ENCODE measurements around the gene AGBL5. TPM values are rescaled to one million over a fixed set of nuclear protein-coding genes. Genes with fewer than 3 reads are reported as not detected.

AGBL5 gene
- total RNA-seq, 2 experiments from 2014 or later, result 12.2 to 16.4 TPM

DNA sequence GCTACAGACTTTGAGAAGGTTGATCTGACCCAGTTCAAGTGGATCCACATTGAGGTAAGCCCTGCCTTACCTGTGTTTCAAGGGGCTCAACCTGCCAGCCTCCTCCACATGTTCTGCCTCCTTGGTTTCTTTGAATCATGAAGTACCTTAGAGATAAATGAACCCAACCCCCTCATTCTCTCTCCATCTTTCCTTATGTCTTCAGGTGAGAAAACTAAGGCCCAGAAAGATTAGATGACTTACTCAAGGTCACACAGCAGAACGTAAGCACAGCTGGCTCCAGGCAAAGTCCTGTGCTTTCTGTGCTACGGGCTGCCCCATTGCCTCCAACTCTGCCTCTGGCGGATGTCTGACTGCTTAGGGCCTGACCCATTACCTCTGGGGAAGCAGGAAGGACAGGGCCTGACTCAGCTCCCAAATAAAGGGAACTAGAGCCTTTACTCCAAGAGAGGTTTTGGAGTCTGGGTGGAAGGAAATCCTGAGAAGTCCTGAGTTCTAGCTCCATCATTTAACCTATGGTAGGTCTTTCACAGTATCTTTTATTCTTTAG lies 45.4 kb downstream of the AGBL5 start:
- no peaks in the 10 kb centered on the region for H3K4me1 Mint-ChIP-seq (ENCODE audit: low read depth)
- H3K27me3 Mint-ChIP-seq, result no peaks in the 10 kb centered on the region
- CTCF ChIA-PET, result interaction anchor here (0.6 to 3.0 kb wide), 12 partner anchors 9 to 362 kb away, joined by 3 to 28 read pairs (median 5); partner anchors contain the start of genes KHK and TRIM54
- intact Hi-C loops (cut with micrococcal nuclease), result loop anchor here (5.0 to 10.0 kb wide), 2 partner anchors 118 to 185 kb away; partner anchors contain the start of genes ATRAID, CAD, SLC5A6 and TRIM54
- no peak overlapping the region for H3K4me3 Mint-ChIP-seq
- H3K9me3 Mint-ChIP-seq, result no peaks in the 10 kb centered on the region
- POLR2A ChIA-PET, result interaction anchor here (1.0 to 2.6 kb wide), 4 partner anchors 10 to 313 kb away, joined by 3 to 10 read pairs (median 4); partner anchors contain the start of genes KHK and PPM1G
- TF ChIP-seq, protein P1, sequence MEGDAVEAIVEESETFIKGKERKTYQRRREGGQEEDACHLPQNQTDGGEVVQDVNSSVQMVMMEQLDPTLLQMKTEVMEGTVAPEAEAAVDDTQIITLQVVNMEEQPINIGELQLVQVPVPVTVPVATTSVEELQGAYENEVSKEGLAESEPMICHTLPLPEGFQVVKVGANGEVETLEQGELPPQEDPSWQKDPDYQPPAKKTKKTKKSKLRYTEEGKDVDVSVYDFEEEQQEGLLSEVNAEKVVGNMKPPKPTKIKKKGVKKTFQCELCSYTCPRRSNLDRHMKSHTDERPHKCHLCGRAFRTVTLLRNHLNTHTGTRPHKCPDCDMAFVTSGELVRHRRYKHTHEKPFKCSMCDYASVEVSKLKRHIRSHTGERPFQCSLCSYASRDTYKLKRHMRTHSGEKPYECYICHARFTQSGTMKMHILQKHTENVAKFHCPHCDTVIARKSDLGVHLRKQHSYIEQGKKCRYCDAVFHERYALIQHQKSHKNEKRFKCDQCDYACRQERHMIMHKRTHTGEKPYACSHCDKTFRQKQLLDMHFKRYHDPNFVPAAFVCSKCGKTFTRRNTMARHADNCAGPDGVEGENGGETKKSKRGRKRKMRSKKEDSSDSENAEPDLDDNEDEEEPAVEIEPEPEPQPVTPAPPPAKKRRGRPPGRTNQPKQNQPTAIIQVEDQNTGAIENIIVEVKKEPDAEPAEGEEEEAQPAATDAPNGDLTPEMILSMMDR (IDR thresholded peaks at IDR 0.05), result no peak
- DNase-seq (no peak), ATAC-seq (no peak)
- peak overlapping the region; percentile 15 for H3K27ac Mint-ChIP-seq
- H3K36me3 Mint-ChIP-seq (ENCODE audit: low read depth), result no peaks in the 10 kb centered on the region

DNA sequence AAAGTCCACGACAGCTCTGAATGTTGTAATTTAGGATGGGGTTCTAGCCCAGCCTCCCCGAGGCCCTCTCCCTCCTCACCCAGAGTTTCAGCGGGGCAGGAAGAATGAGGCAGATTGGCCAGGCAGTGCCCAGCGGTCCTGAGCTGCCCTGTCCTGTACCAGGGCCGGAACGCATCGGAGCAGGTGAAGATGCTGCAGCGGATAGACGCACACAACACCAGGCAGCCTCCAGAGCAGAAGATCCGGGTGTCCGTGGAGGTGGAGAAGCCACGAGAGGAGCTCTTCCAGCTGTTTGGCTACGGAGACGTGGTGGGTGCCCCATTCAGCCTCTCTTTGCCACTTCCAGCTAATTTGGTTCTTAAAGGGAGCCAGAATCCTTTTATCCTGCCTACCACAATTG lies 45.9 kb downstream of the AGBL5 start:
- Mint-ChIP-seq H3K9me3 (no peaks in the 10 kb centered on the region), H3K4me3 (no peak overlapping the region), H3K4me1 (ENCODE audit: low read depth) (no peaks in the 10 kb centered on the region), H3K27me3 (no peaks in the 10 kb centered on the region), H3K27ac (no peak overlapping the region), H3K36me3 (ENCODE audit: low read depth) (no peaks in the 10 kb centered on the region)
- TF ChIP-seq, protein P1 (IDR thresholded peaks at IDR 0.05), result no peak
- intact Hi-C loops (cut with micrococcal nuclease), result loop anchor here (5.0 to 10.0 kb wide), 2 partner anchors 117 to 185 kb away; partner anchors contain the start of genes ATRAID, CAD, SLC5A6 and TRIM54
- POLR2A ChIA-PET, result interaction anchor here (1.4 to 2.6 kb wide), 2 partner anchors 11 to 27 kb away, joined by 3 to 10 read pairs; partner anchors contain the start of gene KHK
- ATAC-seq (no peak), DNase-seq (no peak)
- CTCF ChIA-PET, result interaction anchor here (1.1 to 3.0 kb wide), 12 partner anchors 10 to 251 kb away, joined by 3 to 28 read pairs (median 5); partner anchors contain the start of genes KHK and TRIM54

DNA sequence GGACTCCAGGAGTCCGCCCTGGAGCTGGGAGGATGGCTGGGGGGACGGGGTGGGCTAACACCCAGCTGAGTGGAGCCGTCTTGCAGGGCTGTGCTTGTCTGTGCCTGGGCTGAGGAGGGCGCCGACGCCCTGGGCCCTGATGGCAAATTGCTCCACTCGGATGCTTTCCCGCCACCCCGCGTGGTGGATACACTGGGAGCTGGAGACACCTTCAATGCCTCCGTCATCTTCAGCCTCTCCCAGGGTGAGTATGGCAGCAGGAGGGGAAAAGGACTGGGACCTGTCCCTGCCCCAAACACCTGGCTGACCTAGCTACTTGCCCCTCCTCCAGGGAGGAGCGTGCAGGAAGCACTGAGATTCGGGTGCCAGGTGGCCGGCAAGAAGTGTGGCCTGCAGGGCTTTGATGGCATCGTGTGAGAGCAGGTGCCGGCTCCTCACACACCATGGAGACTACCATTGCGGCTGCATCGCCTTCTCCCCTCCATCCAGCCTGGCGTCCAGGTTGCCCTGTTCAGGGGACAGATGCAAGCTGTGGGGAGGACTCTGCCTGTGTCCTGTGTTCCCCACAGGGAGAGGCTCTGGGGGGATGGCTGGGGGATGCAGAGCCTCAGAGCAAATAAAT lies 48.0 kb downstream of the AGBL5 start:
- POLR2A ChIA-PET, result interaction anchor here (1.1 to 1.6 kb wide), 2 partner anchors 18 to 49 kb away, joined by 3 to 6 read pairs; no protein-coding TSS in a partner anchor
- TF ChIP-seq, protein P1 (IDR thresholded peaks at IDR 0.05), result no peak
- H3K27ac Mint-ChIP-seq, result no peak overlapping the region
- H3K4me1 Mint-ChIP-seq (ENCODE audit: low read depth), result no peaks in the 10 kb centered on the region
- intact Hi-C loops (cut with micrococcal nuclease), result loop anchor here (5.0 to 10.0 kb wide), 2 partner anchors 115 to 183 kb away; partner anchors contain the start of genes ATRAID, CAD, SLC5A6 and TRIM54
- no peaks in the 10 kb centered on the region for H3K36me3 Mint-ChIP-seq (ENCODE audit: low read depth)
- CTCF ChIA-PET, result interaction anchor here (0.6 to 3.2 kb wide), 12 partner anchors 10 to 203 kb away, joined by 3 to 21 read pairs (median 4); no protein-coding TSS in a partner anchor
- no peak for DNase-seq
- peaks cover 3% of the 10 kb centered on the region for H3K27me3 Mint-ChIP-seq
- ATAC-seq, result no peak
- no peaks in the 10 kb centered on the region for H3K9me3 Mint-ChIP-seq
- H3K4me3 Mint-ChIP-seq, result no peak overlapping the region

DNA sequence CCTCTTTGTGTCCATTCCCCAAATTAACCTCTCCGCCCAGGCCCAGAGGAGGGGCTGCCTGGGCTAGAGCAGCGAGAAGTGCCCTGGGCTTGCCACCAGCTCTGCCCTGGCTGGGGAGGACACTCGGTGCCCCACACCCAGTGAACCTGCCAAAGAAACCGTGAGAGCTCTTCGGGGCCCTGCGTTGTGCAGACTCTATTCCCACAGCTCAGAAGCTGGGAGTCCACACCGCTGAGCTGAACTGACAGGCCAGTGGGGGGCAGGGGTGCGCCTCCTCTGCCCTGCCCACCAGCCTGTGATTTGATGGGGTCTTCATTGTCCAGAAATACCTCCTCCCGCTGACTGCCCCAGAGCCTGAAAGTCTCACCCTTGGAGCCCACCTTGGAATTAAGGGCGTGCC lies 48.6 kb downstream of the AGBL5 start:
- H3K27me3 Mint-ChIP-seq, result peaks cover 3% of the 10 kb centered on the region
- POLR2A ChIA-PET, result no interaction called here

More for the DNA sequence above, 48.6 kb downstream of the AGBL5 start:
- no peak for DNase-seq
- CTCF ChIA-PET, result interaction anchor here (0.9 to 3.2 kb wide), 11 partner anchors 12 to 202 kb away, joined by 3 to 21 read pairs (median 4); no protein-coding TSS in a partner anchor
- H3K36me3 Mint-ChIP-seq (ENCODE audit: low read depth), result no peaks in the 10 kb centered on the region
- H3K27ac Mint-ChIP-seq, result no peak overlapping the region
- TF ChIP-seq, protein P1 (IDR thresholded peaks at IDR 0.05), result no peak
- H3K4me3 Mint-ChIP-seq, result no peak overlapping the region
- intact Hi-C loops (cut with micrococcal nuclease), result no loop called here
- no peak for ATAC-seq
- no peaks in the 10 kb centered on the region for H3K4me1 Mint-ChIP-seq (ENCODE audit: low read depth)
- H3K9me3 Mint-ChIP-seq, result no peaks in the 10 kb centered on the region
